GM20431 (cell line): ENCODE measurements around the gene CTIF.

Experiments
- in situ Hi-C: fragments of 300-500 bp; cut with MseI, MboI; formaldehyde crosslinking; loops from one replicate; pipeline ENCODE4 v1.15.0; 2020; ENCODE audit warnings: low sequenced_read_pairs; ENCODE audit not compliant: unreplicated experiment

The CTIF gene

GRCh38 chr18:48909721-48910120 is 370.9 kb downstream of the CTIF start:
- in situ Hi-C loops = no loop called here

- in situ Hi-C loops = no loop called here
Measured at GRCh38 chr18:48910972-48911545, 372.2 kb downstream of the CTIF start.
